NCI-H146 treated with DMSO at 0.1 percent for 48 hours (cell line): ENCODE results near the gene CD8B.
A peak's percentile ranks its signal among the peaks of the same experiment; 100 is the strongest.

Source experiments
- DNase-seq: peaks from one replicate; lab custom pipeline; 2025; ENCODE audit not compliant: unreplicated experiment; lab: John Stamatoyannopoulos, UW

Gene CD8B

GRCh38 chr2:86806059-86806857 is 55.4 kb downstream of the CD8B start:
- no peak for DNase-seq

GRCh38 chr2:86800856-86801567 is 60.7 kb downstream of the CD8B start:
- no peak for DNase-seq

DNA sequence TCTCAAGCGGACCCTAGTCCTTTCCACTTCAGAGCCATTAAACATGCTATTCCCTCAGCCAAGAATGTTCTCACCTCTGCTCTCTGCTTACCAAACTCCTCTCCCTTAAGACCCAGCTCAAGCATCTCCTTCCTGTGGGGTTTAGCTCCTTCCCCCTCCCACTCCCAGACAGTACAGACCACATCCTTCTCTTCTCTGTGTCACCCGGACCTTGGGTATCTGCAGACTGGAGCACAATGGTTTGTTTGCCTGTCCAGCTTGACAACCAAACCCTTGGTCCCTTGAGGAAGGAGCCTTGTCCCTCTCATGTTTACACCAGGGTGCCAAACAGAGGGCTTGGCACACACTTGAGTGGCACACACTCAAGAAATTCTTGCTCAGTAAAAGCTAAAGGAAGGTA is 66.8 kb downstream of the CD8B start:
- no peak for DNase-seq

DNA sequence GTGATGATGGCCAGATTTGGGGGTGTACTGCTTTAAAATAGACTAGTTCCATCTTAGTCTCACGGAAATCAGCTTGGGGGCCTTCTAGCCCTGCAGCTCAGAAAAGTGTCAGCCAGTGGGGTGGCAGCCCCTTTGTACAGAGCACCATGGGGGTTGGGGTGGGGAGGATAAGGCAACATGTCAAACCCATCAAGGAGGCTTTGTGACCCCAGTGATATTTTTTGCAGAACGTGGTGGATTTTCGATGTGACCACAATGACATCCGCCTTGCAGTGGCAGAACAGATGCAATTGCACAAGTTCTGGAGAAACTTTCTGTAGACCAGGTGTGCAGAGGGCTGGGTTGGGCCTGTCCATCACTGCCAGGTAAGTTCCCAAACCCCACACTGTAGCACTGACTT is 67.9 kb downstream of the CD8B start:
- no peak for DNase-seq

DNA sequence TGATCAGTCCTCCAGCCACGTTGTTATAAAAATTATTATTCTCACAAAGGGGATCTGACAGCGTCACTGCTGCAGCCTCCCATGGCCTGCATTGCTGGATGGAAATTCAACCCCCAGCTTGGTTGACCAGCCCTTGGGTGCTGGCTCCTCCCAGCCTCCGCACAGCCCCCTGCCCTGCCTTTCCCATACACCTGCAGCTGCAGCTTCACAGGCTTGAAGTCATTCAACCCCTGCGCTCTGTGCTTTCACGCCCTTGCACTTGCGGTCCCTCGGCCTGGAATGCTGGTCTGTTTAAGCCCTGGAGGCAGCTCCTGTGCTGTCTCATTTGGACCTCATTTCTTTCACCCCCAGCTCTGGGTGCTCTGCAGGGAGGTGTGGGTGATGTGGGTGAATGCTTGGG is 70.1 kb downstream of the CD8B start:
- DNase-seq = no peak

DNA sequence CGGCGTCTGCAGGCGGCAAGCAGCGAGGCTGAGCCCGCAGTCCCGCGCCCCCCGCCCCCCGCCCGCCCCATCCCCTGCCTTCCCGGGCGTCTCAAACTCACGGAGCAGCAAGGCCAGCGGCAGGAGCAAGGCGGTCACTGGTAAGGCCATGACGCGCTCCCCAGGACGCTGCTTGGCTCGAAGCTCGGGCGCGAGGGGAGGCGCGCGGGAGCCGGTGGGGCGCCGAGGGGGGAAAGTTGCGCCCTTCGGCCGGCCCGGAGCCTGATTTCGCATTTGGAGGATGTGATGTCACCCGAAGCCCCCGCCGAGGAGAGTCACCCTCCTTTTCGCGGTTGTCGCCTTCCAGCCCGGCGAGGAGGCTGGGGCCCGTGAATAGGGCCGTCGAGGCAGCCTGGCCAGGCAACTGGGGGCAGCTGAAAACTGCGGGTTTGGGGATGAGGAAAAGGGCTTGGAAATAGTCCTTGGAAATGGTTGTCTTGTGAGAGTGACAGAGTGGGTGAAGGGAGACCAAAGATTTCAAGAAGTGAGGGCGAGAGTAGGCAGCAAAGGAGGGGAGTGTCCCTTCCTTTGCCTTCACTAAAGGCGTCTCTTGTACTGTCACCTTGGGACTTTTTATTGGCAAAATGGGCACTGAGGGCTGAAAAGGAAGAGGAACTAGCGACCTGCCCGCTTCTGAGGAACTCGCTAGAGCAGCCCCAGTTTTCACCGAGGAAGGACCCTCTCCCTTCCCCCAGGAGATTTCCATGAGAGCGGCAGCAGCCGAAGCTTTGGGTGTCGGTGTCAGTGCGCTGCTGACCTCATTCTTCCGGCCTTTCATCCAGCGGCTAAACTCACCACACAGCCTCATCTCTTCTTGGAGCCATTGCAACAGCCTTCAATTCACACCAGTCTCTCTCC is 70.8 kb downstream of the CD8B start, which contains the start of gene CD8A:
CD8A (minus strand) TSS at position 238 of the 897 bp plus-strand sequence; CDS start at position 150, 88 bp downstream.
- peak; percentile 6 for DNase-seq

DNA sequence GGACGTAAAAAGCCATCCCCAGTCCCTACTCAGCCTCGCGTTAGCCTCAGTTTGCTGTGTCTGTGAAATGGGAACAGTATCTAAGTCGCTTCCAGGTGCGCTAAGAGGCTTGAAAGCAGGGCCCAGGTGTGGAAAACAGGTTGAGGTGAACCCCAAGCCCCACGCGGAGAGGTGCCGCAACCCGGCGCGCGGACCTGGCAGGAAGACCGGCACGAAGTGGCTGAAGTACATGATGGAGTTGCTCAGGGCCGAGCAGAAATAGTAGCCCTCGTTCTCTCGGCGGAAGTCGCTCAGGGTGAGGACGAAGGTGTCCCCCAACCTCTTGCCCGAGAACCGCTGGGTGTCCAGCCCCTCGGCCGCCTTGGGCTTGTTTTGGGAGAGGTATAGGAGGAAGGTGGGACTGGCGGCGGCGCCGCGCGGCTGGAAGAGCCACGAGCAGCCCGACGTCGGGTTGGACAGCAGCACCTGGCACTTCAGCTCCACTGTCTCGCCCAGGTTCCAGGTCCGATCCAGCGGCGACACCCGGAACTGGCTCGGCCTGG is 71.5 kb downstream of the CD8B start:
- DNase-seq = no peak

- DNase-seq = no peak
Measured at GRCh38 chr2:86789687-86790133, 72.0 kb downstream of the CD8B start.

DNA sequence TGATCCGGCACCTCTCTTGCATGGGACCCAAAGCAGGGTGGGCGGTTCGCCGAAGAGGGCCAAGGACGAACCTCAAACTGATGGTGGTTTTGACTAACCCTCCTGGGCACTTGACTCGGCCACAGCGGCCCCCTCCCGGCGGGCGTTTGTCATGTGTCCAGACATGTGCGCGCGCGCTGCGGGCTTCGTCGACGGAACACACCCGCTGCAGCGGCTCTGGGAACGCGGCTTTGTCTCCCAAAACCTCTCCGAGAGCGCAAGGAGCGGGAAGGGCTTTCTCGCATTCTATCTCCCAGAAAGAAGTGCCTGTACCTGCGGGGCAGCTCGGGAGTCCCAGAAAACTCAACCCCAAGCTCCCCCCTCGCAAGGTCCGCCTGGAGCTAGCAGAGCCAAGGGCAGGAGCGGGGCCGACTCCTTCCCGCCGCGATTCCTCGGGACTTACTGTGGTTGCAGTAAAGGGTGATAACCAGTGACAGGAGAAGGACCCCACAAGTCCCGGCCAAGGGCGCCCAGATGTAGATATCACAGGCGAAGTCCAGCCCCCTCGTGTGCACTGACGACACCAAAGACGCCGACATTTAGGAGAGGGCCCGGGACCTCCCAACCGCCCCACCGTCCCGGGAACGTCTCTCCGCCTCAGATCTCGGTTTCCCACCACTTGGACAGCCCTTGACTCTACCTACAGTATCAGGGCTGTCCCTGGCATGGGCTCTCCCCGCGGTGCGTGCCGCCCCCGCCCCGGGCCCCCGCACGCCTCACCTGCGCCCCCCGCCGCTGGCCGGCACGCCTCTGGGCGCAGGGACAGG is 72.6 kb downstream of the CD8B start:
- DNase-seq = no peak

DNA sequence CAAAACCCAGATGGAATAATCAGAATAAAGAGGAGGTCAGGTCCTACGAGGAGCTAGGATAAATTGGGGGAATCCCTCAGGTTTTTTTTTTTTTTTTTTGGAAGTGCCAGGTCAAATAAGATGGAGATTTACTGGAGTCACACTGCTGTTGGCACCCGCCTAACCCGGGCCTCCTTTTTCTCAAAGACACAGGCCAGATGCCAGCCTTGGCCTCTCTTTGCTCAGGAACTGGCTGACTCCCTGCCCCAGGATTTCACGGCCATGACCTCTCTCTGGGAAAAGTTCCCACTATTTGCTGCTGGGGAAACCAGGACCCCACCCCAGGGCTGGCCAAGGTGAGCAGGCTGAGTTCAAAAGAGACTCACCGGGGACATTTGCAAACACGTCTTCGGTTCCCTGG is 73.5 kb downstream of the CD8B start:
- DNase-seq = no peak

GRCh38 chr2:86787736-86788135 is 74.0 kb downstream of the CD8B start:
- no peak for DNase-seq

- no peak for DNase-seq
Measured at GRCh38 chr2:86786001-86786536, 75.6 kb downstream of the CD8B start.

- DNase-seq = no peak
Measured at GRCh38 chr2:86785456-86785855, 76.2 kb downstream of the CD8B start.

GRCh38 chr2:86783615-86784339 is 77.9 kb downstream of the CD8B start:
- DNase-seq = no peak

DNA sequence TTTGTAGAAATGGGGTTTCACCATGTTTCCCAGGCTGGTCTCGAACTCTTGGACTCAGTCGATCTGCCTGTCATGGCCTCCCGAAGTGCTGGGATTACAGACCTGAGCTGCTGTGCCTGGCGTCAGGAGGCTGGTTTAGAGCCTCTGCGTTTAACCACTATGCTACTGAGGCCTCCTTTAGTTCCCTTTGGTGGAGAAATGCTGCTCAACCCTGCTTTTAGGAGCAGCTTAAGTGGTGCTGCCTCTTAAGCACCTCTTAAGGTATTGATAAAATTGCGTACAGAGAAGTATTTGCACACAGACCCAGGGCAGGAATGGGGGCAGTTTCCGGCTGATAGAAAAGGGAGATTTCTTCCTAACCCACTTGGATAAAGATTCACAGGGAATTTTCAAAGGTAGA is 78.9 kb downstream of the CD8B start:
- DNase-seq = no peak

- DNase-seq = no peak
Measured at GRCh38 chr2:86781363-86781762, 80.3 kb downstream of the CD8B start.

GRCh38 chr2:86779971-86780370 is 81.7 kb downstream of the CD8B start:
- DNase-seq = no peak

DNA sequence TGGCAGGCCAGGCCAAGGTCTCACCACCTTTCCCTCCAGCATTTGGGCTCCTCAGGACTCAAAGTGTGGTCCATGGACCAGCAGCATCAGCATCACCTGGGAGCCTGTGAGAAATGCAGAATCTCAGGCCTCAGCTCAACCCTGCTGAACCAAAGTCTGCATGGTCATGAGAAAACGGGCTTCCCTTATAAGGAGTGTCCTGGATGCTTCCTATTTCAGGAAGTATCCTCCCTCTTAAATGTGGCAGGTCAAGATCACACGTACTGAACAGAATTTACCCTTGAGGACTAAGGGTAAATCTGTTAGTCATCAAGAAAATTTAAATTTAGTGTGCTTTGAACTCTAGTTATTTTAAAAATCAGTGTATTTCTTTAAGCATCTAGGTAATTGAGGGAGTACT is 82.7 kb downstream of the CD8B start:
- no peak for DNase-seq

DNA sequence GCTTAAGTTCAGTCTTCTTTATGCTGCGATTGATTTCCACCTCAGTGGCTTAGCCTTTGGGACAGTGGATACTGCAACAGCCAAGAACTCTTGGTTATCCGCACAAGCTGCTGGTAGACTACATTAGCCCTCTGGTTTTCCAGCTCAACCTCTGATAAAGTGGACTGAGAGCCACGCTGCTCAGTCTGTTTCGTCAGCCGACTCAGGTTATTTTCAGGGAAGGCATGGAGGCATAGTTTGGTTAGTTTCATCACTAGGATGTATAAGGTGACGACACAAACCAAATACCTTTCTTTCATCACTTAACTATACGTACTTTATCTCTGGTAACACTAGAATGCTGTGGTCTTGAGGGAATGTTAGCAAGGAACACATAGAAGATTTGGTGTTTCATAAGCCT is 85.2 kb downstream of the CD8B start:
- DNase-seq = no peak
